AG04449 (cell line): ENCODE results near the gene EIF2S3.
"Not testable (repeated sequence)": the region's sequence is repeated elsewhere in the genome, so short reads cannot be mapped to it uniquely, and the experiment has no call there.

ENCODE experiments used
- CTCF ChIA-PET: fragments of 350-600 bp; formaldehyde crosslinking; extraction: SDS; loops from one replicate; lab custom pipeline; 2021; ENCODE audit warnings: antibody characterized with exemption; lab: Yijun Ruan, JAX
- POLR2A ChIA-PET: fragments of 400-600, 350-600 bp; formaldehyde crosslinking; extraction: SDS; loops from one replicate; lab custom pipeline; 2020; ENCODE audit warnings: antibody characterized with exemption, inconsistent platforms; lab: Yijun Ruan, JAX
- DNase-seq: peaks from one replicate; pipeline ENCODE4 v3.0.0-alpha.2; 2010; ENCODE audit warnings: low read depth, low spot score
- H3K4me3 ChIP-seq: 2 replicates; pipeline ENCODE4 v1.5.1; 2011; ENCODE audit warnings: low read depth, mild to moderate bottlenecking, control low read depth, low read length
- TF ChIP-seq, protein P1 (sequence below): IDR thresholded peaks from one replicate; pipeline ENCODE4 v1.5.1; 2011; ENCODE audit warnings: mild to moderate bottlenecking, moderate library complexity, low read length, control low read depth, inconsistent platforms; ENCODE audit not compliant: insufficient read depth; ENCODE audit errors: missing control alignments

EIF2S3 gene

DNA sequence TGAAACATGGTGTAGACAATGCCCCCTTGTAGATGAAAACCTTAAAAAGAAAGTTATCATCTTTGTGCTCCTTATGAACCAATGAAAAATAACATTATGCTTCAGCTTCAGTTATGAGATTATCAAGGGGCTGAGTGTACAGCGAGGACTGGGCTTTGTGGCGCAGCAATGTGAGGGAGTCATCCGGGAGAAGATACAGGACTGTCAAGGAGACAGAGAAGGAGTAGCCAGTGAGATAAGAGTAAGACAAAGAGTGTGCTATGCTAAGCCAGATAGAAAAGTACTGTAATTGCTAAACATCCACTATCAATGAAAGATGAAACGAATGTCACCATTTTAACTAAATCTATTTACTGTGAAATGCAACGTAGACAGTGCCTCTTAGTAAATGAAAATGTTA is 24.2 kb upstream of the EIF2S3 start:
- TF ChIP-seq, protein P1, sequence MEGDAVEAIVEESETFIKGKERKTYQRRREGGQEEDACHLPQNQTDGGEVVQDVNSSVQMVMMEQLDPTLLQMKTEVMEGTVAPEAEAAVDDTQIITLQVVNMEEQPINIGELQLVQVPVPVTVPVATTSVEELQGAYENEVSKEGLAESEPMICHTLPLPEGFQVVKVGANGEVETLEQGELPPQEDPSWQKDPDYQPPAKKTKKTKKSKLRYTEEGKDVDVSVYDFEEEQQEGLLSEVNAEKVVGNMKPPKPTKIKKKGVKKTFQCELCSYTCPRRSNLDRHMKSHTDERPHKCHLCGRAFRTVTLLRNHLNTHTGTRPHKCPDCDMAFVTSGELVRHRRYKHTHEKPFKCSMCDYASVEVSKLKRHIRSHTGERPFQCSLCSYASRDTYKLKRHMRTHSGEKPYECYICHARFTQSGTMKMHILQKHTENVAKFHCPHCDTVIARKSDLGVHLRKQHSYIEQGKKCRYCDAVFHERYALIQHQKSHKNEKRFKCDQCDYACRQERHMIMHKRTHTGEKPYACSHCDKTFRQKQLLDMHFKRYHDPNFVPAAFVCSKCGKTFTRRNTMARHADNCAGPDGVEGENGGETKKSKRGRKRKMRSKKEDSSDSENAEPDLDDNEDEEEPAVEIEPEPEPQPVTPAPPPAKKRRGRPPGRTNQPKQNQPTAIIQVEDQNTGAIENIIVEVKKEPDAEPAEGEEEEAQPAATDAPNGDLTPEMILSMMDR = no peak
- ChIA-PET CTCF (no interaction called here), POLR2A (no interaction called here)
- no peak overlapping the region for H3K4me3 ChIP-seq
- no peak for DNase-seq

DNA sequence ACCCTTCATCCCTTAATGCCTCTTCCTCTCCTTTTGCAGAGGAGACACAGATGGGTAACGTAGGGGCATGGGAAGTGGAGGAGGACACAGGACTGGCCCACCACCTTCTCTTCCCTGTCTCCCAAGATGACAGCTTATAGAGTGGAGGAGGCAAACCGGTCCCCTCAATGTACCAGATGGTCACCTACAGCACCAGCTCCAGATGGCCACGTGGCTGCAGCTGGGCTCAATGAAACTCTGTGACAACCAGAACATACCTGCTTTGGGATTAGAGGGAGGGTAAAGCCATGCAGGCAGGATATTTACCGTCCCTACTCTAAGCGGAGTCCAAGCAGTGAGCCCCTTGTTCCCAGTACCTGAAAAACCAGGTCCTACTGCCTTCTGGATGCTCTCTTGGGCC is 20.3 kb upstream of the EIF2S3 start:
- no peak overlapping the region for H3K4me3 ChIP-seq
- DNase-seq = no peak
- POLR2A ChIA-PET = interaction anchor here (0.6 kb wide), 1 partner anchor 20 kb away, joined by 3 read pairs; no protein-coding TSS in a partner anchor
- CTCF ChIA-PET = interaction anchor here (1.3 kb wide), 1 partner anchor 20 kb away, joined by 3 read pairs; no protein-coding TSS in a partner anchor
- TF ChIP-seq, protein P1 = no peak

DNA sequence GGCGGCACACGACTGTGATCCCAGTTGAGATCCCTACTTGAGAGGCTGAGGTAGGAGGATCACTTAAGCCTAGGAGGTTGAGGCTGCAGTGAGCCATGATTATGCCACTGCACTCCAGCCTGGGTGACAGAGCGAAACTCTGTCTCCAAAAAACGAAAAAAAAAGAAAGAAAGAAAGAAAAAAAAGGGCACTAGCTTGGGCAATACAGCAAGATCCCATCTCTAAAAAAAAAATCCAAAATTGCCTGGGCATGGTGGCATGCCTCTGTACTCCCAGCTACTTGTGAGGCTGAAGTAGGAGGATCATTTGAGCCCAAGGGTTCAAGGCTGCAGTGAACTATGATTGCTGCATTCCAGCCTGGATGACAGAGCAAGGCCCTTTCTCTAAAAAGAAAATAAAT is 17.0 kb upstream of the EIF2S3 start:
- CTCF ChIA-PET = no interaction called here
- POLR2A ChIA-PET = no interaction called here
- H3K4me3 ChIP-seq = no peak overlapping the region
- TF ChIP-seq, protein P1 = no peak
- no peak for DNase-seq

DNA sequence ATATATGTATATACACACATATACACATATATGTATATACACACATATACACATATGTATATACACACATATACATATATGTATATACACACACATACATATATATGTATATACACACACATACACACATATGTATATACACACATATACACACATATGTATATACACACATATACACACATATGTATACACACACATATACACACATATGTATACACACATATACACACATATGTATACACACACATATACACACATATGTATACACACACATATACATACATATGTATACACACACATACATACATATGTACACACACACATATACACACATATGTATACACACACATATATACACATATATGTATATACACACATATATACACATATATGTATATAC is 8.7 kb upstream of the EIF2S3 start:
- CTCF ChIA-PET, POLR2A ChIA-PET, DNase-seq, H3K4me3 ChIP-seq: not testable (repeated sequence)

DNA sequence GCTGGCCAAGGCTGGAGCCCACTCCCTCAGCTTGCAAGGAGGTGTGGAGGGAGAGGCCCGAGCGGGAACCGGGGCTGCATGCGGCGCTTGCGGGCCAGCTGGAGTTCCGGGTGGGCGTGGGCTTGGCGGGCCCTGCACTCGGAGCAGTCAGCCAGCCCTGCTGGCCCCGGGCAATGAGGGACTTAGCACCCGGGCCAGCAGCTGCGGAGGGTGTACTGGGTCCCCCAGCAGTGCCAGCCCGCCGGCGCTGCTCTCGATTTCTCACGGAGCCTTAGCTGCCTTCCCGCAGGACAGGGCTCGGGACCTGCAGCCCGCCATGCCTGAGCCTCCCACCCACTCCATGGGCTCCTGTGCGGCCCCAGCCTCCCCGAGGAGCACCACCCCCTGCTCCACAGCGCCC is 5.1 kb upstream of the EIF2S3 start:
- DNase-seq, POLR2A ChIA-PET, H3K4me3 ChIP-seq, CTCF ChIA-PET: not testable (repeated sequence)

DNA sequence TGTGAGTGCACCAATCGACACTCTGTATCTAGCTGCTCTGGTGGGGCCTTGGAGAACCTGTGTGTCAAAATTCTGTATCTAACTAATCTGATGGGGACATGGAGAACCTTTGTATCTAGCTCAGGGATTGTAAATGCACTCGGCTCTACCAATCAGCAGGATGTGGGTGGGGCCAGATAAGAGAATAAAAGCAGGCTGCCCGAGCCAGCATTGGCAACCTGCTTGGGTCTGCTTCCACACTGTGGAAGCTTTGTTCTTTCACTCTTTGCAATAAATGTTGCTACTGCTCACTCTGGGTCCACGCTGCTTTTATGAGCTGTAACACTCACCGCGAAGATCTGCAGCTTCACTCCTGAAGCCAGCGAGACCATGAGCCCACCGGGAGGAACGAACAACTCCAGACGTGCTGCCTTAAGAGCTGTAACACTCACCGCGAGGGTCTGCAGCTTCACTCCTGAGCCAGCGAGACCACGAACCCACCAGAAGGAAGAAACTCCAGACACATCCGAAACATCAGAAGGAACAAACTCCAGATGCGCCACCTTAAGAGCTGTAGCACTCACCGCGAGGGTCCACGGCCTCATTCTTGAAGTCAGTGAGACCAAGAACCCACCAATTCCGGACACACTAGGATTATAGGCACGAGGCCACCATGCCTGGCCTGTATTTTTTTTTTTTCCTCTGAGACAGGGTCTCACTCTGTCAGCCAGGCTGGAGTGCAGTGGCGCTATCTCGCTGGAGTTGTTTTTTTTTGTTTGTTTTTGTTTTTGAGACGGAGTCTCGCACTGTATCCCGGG is 4.0 kb upstream of the EIF2S3 start:
- POLR2A ChIA-PET, H3K4me3 ChIP-seq, DNase-seq, CTCF ChIA-PET: not testable (repeated sequence)

DNA sequence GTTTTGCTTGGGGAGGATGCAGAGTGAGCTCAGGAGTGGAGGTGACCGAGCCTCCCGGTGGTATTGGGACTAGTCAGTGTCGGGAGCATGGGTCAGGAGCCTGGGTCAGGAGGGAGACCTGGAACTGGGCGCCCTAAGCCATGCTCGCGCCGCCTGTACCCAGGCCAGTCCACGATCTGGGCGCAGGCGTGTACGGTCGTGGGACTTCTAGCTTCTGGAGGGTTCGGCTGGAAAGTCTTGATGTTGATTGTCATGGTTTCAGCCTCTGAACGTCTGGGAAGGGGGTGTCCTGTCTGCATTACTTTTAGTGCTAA is 244 bp downstream of the EIF2S3 start:
- DNase-seq = no peak
- POLR2A ChIA-PET = interaction anchor here (0.7 to 2.6 kb wide), 3 partner anchors 30 to 273 kb away, joined by 3 to 20 read pairs (median 3); no protein-coding TSS in a partner anchor
- CTCF ChIA-PET = interaction anchor here (0.9 to 3.3 kb wide), 7 partner anchors 12 to 170 kb away, joined by 3 to 28 read pairs (median 5); partner anchors contain the start of genes APOO, CXorf58 and KLHL15
- H3K4me3 ChIP-seq = no peak overlapping the region
- TF ChIP-seq, protein P1 = no peak

DNA sequence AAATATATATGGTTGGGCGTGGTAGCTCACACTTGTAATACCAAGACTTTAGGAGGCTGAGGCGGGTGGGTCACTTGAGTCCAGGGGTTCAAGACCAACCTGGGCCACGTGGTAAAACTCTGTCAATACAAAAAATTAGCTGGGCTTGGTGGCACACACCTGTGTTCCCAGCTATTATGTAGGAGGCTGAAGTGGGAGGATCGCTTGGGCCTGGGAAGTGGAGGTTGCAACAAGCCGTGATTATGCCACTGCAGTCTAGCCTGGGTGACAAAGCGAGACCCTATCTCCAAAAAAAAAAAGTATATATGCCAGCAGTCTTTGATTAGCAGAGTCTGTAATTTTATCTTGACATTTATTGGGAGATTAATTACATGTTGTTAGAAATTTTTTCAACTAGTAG is 8.7 kb downstream of the EIF2S3 start:
- no peak for DNase-seq
- TF ChIP-seq, protein P1 = no peak
- ChIA-PET CTCF (no interaction called here), POLR2A (no interaction called here)
- H3K4me3 ChIP-seq = no peak overlapping the region
